22Rv1 (cell line): ENCODE data around the gene GRP.

Experiments used
- ZFX ChIP-seq: fragments of 450-650 bp; IDR thresholded peaks from 2 replicates; pipeline ENCODE4 v1.6.1; 2017; ENCODE audit warnings: antibody characterized with exemption, borderline replicate concordance
- TF ChIP-seq, protein P1 (sequence below): fragments of 450-650 bp; IDR thresholded peaks from 2 replicates; pipeline ENCODE4 v1.5.1; 2017; ENCODE audit warnings: mild to moderate bottlenecking

DNA sequence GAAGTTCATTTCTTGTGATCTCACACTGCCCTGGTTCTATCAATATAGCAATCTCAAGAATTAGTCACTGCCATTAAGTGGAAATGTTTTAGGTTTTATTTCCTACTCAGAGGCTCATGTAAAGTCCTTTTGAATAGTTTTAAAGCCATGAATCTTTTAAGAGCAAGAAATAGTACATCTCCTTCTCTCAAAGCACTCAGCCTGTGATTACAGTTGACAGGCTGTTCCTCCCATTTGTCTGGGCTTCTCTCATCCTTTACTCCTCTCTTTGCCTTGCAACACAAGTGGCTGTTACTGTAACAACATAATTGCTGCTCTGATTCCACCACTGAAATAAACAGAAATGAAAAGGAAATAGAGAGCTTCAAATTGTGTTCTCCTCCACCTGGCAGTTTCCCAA lies 18.4 kb downstream of the GRP start:
- TF ChIP-seq, protein P1, sequence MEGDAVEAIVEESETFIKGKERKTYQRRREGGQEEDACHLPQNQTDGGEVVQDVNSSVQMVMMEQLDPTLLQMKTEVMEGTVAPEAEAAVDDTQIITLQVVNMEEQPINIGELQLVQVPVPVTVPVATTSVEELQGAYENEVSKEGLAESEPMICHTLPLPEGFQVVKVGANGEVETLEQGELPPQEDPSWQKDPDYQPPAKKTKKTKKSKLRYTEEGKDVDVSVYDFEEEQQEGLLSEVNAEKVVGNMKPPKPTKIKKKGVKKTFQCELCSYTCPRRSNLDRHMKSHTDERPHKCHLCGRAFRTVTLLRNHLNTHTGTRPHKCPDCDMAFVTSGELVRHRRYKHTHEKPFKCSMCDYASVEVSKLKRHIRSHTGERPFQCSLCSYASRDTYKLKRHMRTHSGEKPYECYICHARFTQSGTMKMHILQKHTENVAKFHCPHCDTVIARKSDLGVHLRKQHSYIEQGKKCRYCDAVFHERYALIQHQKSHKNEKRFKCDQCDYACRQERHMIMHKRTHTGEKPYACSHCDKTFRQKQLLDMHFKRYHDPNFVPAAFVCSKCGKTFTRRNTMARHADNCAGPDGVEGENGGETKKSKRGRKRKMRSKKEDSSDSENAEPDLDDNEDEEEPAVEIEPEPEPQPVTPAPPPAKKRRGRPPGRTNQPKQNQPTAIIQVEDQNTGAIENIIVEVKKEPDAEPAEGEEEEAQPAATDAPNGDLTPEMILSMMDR = no peak
- no peak for TF ChIP-seq ZFX
